Body of pancreas (tissue), 4 donors: Measurements from ENCODE around the gene KRTAP10-5.

Experiments used
- CTCF ChIP-seq, 7 experiments: fragments of 450-650 bp in 4 of 7; fragments of 200-600 bp in 3 of 7; sonication (generic) in 3 of 7; IDR thresholded peaks; one replicate each; pipeline ENCODE4 v1.5.1; 2016 to 2019; ENCODE audit warnings: antibody characterized with exemption in 7 of 7
- POLR2A ChIP-seq, 3 donors: fragments of 450-650 bp; IDR thresholded peaks; one replicate each; pipeline ENCODE4 v1.6.1; 2016; ENCODE audit warnings: antibody characterized with exemption in 3 of 3, mild to moderate bottlenecking in 2 of 3

GRCh38 chr21:44540741-44541288, 39.6 kb downstream of the KRTAP10-5 start:
- TF ChIP-seq CTCF (IDR thresholded peaks at IDR 0.05) (no peak), POLR2A (IDR thresholded peaks at IDR 0.05) (no peak)
